HUDEP-2 (cell line): ENCODE results near the gene DCAF7.

Experiments used
- DNase-seq, 76 experiments: peaks; one replicate each; lab custom pipeline; 2025; ENCODE audit not compliant: unreplicated experiment in 76 of 76; lab: John Stamatoyannopoulos, UW

The DCAF7 gene

DNA sequence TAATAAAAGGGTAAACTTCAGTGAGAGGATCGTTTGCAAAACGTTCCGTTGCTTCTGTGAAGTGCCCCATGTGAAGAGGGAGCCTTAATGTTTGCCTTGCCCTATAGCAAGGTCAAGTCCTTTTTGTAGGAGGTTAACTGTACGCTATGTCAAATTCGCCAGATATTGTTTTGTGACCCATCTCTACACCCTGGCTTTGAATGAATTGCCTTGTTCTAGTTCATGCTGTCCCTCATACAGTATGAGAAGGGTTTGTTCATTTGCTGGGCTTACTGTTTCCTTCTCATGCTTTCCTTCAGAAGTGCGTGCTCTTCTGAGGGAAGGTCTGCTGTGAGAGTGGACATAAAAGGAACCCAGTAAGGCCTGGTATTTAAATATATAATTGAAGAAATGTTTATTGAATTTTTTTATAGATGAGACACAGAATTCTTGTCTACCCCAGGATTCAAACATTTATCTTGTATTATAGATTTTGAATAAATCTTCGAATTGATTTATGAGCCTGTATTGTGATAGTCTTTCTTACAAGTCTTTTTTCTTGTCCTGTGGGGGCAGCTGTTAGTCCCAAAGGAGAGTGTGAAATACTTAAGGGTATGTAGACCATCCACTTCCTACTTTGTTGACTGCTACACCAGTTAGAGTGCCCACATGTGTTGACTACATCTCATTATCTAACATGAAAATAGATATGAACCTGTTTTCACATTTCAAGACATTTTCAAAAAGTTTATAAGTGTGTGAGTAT is 73.7 kb downstream of the DCAF7 start:
- no peak for DNase-seq

- DNase-seq = no peak
Observed at GRCh38 chr17:63624531-63624880, 74.2 kb downstream of the DCAF7 start.

GRCh38 chr17:63626551-63627180 is 76.4 kb downstream of the DCAF7 start:
- DNase-seq = no peak

- DNase-seq = no peak
Observed at GRCh38 chr17:63629627-63630026, 79.3 kb downstream of the DCAF7 start.

GRCh38 chr17:63631062-63631461 is 80.8 kb downstream of the DCAF7 start:
- DNase-seq = no peak

GRCh38 chr17:63631626-63632025 is 81.3 kb downstream of the DCAF7 start:
- no peak for DNase-seq

- DNase-seq = no peak
Observed at GRCh38 chr17:63633742-63634141, 83.5 kb downstream of the DCAF7 start.

GRCh38 chr17:63634163-63634562 is 83.9 kb downstream of the DCAF7 start:
- no peak for DNase-seq

DNA sequence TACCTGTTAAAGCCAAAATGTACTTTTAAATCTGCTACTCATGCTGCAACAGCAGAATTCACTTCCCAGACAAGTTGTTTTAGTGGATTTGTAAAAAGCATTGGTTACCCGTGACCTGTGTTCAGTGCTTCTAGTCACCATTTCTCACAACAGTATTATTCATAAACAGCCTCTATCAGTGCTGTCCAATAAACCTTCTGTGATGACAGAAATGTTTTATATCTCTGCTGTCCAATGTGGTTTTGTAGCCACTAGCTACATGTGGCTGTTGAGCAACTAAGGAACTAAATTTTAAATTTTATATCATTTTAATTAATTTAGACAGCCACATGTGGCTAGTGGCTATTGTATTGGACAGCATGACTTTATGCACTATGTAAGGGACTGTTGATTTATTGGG is 84.5 kb downstream of the DCAF7 start:
- no peak for DNase-seq

DNA sequence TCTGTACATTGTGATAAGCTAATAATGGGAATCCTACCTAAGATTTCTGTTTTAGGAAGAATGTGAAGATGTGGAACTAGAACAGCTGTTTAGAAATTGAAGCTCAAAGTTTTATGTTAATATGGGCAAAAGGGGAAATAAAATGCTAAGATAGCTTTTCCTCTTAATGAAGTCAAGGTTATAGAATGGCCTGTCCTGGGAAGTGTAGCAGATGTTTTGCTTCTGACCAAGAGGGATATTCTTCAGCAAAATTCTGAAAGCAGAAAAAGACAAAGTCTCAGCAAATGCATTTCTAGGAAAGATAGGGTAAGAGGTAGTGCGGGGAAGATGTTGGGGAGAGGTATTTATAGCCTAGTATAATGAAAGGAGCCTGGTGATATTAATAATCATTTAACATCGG is 85.0 kb downstream of the DCAF7 start:
- no peak for DNase-seq

DNA sequence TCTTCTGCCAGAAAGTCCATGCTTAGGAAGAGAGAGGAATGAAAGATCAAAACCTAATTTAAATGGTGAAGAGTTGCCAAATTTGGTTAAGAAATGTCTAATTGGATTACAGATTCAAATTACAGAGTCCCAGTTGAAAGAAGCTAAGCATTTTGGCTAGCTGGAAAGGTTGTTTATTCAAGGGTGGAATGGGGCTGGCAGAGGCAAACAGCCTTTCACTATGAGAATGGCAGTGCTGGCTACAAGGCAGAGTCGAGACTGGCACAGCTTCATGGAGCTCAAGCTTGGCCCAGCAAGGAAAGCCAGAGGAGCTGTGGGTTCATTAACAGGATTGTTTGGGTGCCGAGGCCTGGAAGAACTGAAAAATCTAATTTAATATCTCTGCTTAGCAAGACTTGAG is 85.5 kb downstream of the DCAF7 start:
- DNase-seq = no peak

DNA sequence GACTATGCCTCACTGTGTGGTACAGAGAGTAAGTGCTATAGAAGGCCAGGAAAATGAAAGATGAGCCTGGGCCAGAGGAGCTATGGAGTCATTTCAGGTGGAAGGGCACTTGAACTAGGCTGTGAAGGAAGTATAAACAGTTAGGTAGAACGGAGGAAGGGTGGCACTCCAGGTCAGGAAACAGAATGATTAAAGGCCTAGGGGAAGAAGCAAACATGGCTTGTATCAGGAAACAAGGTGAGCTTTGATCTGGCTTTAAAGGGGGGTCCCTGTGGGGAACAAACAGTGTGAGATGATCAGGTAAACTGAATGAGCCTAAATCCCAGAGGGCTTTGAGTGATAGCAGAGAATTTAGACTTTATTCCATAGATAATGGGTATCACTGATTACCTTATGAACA is 88.8 kb downstream of the DCAF7 start:
- DNase-seq = no peak

DNA sequence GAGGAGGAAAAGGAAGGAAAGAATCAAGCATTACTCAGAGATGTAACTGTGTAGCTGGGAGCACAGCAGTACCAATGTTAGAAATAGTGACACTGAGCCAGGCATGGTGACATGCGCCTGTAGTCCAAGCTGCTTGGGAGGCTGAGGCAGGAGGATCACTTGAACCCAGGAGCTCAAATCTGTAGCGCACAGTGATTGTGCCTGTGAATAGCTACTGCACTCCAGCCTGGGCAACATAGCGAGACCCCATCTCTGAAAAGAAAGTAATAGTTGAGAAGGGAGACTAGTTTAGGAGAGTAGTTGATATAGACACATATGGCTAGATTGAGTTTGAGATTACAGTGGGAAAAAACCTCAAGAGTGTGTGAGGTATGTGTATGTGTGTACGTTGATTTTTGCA is 89.8 kb downstream of the DCAF7 start:
- DNase-seq = no peak

DNA sequence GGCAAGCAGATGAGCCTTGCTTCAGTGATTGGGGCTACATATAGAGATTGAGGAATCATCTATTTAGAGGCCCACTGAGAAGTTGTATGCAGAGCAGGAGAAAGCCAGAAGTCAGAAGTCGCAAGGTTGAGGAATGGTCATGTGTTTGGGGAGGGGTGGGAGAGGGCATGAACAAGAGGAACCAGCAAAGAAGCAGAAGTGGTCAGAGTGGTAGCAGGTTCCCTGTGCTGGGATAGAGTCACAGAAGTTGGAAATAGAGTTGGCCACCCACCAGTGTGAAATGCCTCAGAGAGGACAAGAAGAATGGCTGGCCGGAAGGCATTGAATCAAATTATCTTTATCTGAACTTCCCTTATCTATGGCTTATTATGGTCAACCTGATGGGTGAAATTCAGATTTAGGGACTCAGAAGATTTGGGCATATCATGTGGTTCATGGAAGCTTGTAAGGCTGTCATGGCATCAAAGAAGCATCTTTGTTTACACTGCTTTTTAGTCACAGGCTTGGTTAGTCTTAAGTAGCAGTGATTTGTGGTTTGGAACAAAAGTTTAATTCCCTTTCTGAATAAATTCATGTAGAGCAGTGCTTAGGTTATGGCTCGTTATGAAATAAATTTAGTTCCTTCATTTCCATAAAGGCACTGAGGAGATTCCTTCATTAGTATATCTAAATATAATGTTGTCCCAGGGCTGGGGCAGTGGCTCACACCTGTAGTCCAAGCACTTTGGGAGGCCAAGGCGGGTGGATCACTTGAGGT is 91.6 kb downstream of the DCAF7 start:
- no peak for DNase-seq
